GM12891 (cell line): ENCODE results near the gene PCGF3.

Source experiments
- PAX5 ChIP-seq: IDR thresholded peaks from 2 replicates; pipeline ENCODE4 v1.6.1; 2011; ENCODE audit warnings: low read length, moderate library complexity, mild to moderate bottlenecking; ENCODE audit not compliant: insufficient read depth, severe bottlenecking
- POLR2A ChIP-seq: IDR thresholded peaks from 2 replicates; pipeline ENCODE4 v1.6.1; 2011; ENCODE audit warnings: low read depth, low read length, control low read depth
- POLR2AphosphoS5 ChIP-seq: IDR thresholded peaks from 2 replicates; pipeline ENCODE4 v1.6.1; 2011; ENCODE audit warnings: low read depth, low read length, control low read depth
- TAF1 ChIP-seq: IDR thresholded peaks from 2 replicates; pipeline ENCODE4 v1.6.1; 2011; ENCODE audit warnings: low read depth, low read length, control low read depth

- TF ChIP-seq POLR2A (no peak), TAF1 (no peak), POLR2AphosphoS5 (no peak), PAX5 (no peak)
Observed at GRCh38 chr4:714087-714486, 8.5 kb downstream of the PCGF3 start.
